Esophagus squamous epithelium (tissue), 4 donors: ENCODE results near the gene MRPS7.
A peak's percentile ranks its signal among the peaks of the same experiment; 100 is the strongest.

Source experiments
- POLR2A ChIP-seq, 4 donors: fragments of 450-650 bp; IDR thresholded peaks; one replicate each; pipeline ENCODE4 v1.6.1; 2017; ENCODE audit warnings: antibody characterized with exemption in 4 of 4, mild to moderate bottlenecking in 4 of 4, moderate library complexity in 3 of 4
- TF ChIP-seq, protein P1 (sequence below), 6 experiments: fragments of 450-650 bp in 4 of 6; fragments of 200-600 bp in 2 of 6; sonication (generic) in 2 of 6; IDR thresholded peaks; one replicate each; pipeline ENCODE4 v1.5.1; 2016 to 2019; ENCODE audit warnings: antibody characterized with exemption in 6 of 6, mild to moderate bottlenecking in 4 of 6, moderate library complexity in 4 of 6

DNA sequence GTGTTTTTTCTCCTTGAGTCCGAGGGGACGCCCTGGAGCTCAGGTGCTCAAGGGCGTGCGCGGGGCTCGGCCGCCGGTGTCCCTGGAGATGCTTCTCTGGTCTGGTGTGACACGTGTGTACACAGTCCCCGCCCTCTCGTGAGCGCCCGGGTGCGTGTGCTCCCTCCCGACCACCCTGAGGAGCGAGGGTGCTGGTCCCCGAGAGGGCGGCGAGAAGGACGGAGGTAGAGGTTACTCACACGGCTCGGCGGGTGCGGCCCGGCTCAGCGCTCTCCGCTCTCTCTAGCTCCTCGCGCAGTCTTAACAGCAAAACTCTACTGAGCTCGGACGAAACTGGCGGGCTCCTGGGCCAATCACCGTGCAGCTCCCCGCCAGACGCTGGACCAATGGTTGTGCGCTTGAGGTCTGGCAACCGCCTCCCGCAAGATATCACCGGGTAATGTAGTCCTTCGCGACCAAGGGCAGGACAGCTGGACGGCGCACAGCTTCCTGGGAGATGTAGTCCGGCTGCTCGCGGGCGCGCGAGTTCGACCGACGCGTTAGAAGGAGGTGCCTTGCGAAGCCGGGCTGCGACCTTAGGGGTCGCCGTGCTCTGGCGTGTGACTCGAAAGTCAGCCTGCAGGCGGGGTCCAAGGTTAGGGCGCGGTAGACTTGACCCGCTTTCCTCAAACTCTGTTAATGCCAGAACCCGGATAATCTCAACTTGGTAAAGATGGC lies 27.6 kb downstream of the MRPS7 start, which contains the start of gene SLC25A19:
- TF ChIP-seq, protein P1, sequence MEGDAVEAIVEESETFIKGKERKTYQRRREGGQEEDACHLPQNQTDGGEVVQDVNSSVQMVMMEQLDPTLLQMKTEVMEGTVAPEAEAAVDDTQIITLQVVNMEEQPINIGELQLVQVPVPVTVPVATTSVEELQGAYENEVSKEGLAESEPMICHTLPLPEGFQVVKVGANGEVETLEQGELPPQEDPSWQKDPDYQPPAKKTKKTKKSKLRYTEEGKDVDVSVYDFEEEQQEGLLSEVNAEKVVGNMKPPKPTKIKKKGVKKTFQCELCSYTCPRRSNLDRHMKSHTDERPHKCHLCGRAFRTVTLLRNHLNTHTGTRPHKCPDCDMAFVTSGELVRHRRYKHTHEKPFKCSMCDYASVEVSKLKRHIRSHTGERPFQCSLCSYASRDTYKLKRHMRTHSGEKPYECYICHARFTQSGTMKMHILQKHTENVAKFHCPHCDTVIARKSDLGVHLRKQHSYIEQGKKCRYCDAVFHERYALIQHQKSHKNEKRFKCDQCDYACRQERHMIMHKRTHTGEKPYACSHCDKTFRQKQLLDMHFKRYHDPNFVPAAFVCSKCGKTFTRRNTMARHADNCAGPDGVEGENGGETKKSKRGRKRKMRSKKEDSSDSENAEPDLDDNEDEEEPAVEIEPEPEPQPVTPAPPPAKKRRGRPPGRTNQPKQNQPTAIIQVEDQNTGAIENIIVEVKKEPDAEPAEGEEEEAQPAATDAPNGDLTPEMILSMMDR (IDR thresholded peaks at IDR 0.05), result peak in 2 of 6 experiments; percentile 13 to 18
- peak in 3 of 4 donors; percentile 89 to 97 (median 89) for TF ChIP-seq POLR2A (IDR thresholded peaks at IDR 0.05)
